ENCODE measurements around the gene KLRC2.
"Not testable (repeated sequence)": the region's sequence is repeated elsewhere in the genome, so short reads cannot be mapped to it uniquely, and the experiment has no call there.

Gene KLRC2

GRCh38 chr12:10435816-10436215 lies at the start of gene KLRC2:
Gene KLRC2, minus strand, starts transcription at chr12:10436010. Its CDS starts 24 bp downstream, at chr12:10435986.
- DNase-seq: not testable (repeated sequence)

GRCh38 chr12:10481901-10482300 lies 46.1 kb upstream of the KLRC2 start:
- DNase-seq: not testable (repeated sequence)

DNA sequence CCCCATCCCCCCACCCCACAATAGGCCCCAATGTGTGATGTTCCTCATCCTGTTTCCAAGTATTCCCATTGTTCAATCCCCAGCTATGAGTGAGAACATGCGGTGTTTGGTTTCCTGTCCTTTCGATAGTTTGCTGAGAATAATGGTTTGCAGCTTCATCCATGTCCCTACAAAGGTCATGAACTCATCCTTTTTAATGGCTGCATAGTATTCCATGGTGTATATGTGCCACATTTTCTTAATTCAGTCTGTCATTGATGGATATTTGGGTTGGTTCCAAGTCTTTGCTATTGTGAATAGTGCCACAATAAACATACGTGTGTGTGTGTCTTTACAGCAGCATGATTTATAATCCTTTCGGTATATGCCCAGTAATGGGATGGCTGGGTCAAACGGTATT lies 37.0 kb upstream of the KLRC2 start:
- not testable (repeated sequence) for DNase-seq

GRCh38 chr12:10469701-10470100 lies 33.9 kb upstream of the KLRC2 start:
- no peak for DNase-seq

DNA sequence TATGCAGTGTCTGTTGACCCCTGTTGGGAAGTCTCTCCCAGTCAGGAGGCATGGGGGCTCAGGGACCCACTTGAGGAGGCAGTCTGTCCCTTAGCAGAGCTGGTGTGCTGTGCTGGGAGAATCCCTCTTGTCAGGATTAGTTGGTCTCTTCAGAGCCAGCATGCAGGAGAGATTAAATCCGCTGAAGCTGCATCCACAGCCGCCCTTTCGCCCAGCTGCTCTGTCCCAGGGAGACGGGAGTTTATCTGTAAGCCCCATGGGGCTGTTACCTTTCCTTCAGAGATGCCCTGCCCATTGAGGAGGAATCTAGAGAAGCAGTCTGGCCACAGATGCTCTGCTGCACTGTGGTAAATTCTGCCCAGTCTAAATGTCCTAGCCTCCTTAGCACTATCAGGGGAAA lies 30.5 kb upstream of the KLRC2 start:
- no peak for DNase-seq

- no peak for DNase-seq
Measured at GRCh38 chr12:10457760-10458159, 21.9 kb upstream of the KLRC2 start.

- DNase-seq: no peak
Measured at GRCh38 chr12:10456856-10457255, 21.0 kb upstream of the KLRC2 start.

DNA sequence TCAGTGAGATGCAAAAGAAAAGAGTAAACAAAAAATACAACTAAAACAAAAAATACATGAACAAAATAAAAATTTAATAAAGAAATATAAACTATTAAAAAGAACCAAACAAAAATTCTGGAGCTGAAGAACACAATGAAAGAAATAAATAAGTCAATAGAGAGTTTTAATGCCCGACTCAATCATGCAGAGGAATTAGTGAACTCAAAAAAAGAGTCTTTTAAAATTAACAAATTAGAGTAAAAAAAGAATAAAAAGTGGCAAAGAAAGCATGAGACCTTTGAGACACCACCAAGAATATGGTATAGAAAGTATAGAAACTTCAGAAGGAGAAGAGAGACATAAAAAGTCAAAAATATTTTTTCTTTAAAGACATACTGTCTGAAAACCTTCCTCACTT lies 20.0 kb upstream of the KLRC2 start:
- no peak for DNase-seq

DNA sequence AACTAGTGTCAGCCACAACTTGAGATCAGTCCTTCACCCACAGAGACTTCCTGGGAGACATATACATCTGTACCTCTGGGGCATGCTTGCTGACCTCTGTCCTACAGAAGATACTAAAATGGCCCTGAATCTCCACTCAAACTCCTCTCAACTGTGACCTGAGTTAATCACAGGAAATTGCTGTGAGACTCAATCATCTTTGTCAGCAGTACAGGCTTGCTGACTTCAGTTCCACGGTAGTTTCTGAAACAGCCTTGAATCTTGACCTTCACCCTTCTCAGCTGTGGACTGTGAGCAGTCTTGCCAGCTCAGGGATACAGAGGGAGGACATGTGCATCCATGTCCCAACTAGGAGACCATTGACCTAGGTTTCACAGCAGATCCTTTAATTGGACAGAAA lies 18.7 kb upstream of the KLRC2 start:
- DNase-seq: no peak

- DNase-seq: no peak
Measured at GRCh38 chr12:10453156-10453555, 17.3 kb upstream of the KLRC2 start, which contains the start of gene KLRC1. Gene KLRC1, minus strand, starts transcription at chr12:10453377. Its CDS starts 2,221 bp downstream, at chr12:10451156.

GRCh38 chr12:10448236-10448635 lies 12.4 kb upstream of the KLRC2 start:
- DNase-seq: no peak

GRCh38 chr12:10446052-10446451 lies 10.2 kb upstream of the KLRC2 start:
- not testable (repeated sequence) for DNase-seq

- DNase-seq: not testable (repeated sequence)
Measured at GRCh38 chr12:10441144-10441543, 5.3 kb upstream of the KLRC2 start.

GRCh38 chr12:10439608-10440274 lies 3.9 kb upstream of the KLRC2 start:
- DNase-seq: not testable (repeated sequence)

DNA sequence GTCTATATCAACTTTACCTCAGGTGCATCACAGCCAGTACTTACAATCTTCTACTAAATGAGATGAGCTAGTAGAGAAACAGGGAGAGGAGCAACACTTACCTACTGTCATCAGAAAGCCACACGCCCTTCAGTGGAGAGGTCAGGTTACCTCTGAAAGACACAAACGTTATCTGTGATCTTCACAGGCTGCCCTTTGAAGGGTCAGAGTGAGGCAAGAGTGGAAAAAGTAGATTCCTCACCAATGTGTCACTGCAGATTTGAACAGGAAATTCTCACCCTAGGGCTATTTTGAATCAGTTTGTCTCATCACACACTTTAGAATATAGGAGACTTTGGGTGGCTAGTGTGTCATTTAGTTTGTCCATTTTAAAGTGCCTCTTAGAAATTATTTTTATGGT lies 1.8 kb upstream of the KLRC2 start:
- not testable (repeated sequence) for DNase-seq

- not testable (repeated sequence) for DNase-seq
Measured at GRCh38 chr12:10430623-10431022, 5.2 kb downstream of the KLRC2 start.

DNA sequence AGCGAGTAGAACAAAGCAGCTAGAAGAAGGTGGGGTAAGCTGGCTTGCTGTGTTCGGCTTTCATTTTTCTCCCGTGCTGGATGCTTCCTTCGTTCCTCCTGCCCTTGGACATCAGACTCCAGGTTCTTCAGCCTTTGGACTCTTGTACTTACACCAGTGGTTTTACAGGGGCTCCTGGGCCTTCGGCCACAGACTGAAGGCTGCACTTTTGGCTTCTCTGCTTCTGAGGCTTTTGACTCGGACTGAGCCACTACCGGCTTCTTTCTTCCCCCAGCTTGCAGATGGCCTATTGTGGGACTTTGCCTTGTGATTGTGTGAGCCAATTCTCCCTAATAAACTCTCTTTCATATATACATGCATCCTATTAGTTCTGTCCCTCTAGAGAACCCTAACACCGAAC lies 9.9 kb downstream of the KLRC2 start:
- DNase-seq: not testable (repeated sequence)

DNA sequence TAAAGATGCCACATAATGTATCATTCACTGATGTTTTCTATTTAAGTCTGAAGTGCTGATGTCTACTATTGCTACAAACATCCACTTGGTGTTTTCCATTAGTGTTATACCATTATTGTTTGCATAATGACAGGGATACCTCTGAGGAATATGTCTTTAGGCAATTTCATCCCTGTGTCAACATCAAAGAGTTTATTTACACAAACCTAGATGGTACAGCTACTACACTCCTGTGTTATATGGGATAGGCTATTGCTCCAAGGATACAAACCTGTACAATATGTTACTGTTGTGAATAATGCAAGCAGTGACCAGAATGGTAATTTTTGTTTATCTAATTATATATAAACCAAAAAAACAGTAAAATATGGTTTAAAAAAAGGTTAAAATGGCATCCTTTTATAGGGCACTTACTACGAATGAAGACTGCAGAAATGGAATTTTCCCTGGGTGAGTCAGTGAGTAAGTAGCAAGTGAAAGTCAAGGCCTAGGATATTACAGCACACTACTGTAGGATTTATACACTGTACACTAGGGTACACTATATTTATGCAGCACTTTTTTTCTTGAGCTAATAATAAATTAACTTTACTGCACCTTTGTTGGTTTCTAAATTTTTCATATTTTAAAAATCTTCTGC lies 11.4 kb downstream of the KLRC2 start:
- not testable (repeated sequence) for DNase-seq

DNA sequence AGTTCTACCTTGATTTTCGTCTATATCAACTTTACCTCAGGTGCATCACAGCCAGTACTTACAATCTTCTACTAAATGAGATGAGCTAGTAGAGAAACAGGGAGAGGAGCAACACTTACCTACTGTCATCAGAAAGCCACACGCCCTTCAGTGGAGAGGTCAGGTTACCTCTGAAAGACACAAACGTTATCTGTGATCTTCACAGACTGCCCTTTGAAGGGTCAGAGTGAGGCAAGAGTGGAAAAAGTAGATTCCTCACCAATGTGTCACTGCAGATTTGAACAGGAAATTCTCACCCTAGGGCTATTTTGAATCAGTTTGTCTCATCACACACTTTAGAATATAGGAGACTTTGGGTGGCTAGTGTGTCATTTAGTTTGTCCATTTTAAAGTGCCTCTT lies 13.7 kb downstream of the KLRC2 start:
- not testable (repeated sequence) for DNase-seq

GRCh38 chr12:10420334-10420733 lies 15.5 kb downstream of the KLRC2 start, which contains the start of gene KLRC3:
Gene KLRC3, minus strand, starts transcription at chr12:10420595. Its CDS starts 45 bp downstream, at chr12:10420550.
- DNase-seq: not testable (repeated sequence)

GRCh38 chr12:10409392-10409791 lies 26.4 kb downstream of the KLRC2 start, which contains the start of gene KLRC4:
Gene KLRC4, minus strand, starts transcription at chr12:10409757. Its CDS starts 182 bp downstream, at chr12:10409575.
- DNase-seq: no peak

GRCh38 chr12:10408842-10409241 lies 27.0 kb downstream of the KLRC2 start:
- no peak for DNase-seq

- no peak for DNase-seq
Measured at GRCh38 chr12:10406725-10407124, 29.1 kb downstream of the KLRC2 start.

- no peak for DNase-seq
Measured at GRCh38 chr12:10405294-10405693, 30.5 kb downstream of the KLRC2 start.
